Keratinocyte (primary cell): Measurements from ENCODE around the gene CKAP2L.

Experiments used
- EZH2 ChIP-seq: IDR thresholded peaks from one replicate; pipeline ENCODE4 v1.6.1; 2012; ENCODE audit warnings: inconsistent platforms, mild to moderate bottlenecking, low read length, moderate library complexity
- TF ChIP-seq, protein P1 (sequence below), 3 experiments: IDR thresholded peaks in 1 of 3; conservative IDR thresholded peaks in 1 of 3; optimal IDR thresholded peaks in 1 of 3; 2 replicates in 2 of 3; 3 replicates in 1 of 3; pipeline versions ENCODE3 to v1.5.1; 2011; ENCODE audit warnings: low read length in 3 of 3, mild to moderate bottlenecking in 3 of 3, moderate library complexity in 2 of 3, control low read depth in 1 of 3, inconsistent platforms in 1 of 3; ENCODE audit not compliant: insufficient read depth in 2 of 3; ENCODE audit errors: extremely low read depth in 1 of 3

DNA sequence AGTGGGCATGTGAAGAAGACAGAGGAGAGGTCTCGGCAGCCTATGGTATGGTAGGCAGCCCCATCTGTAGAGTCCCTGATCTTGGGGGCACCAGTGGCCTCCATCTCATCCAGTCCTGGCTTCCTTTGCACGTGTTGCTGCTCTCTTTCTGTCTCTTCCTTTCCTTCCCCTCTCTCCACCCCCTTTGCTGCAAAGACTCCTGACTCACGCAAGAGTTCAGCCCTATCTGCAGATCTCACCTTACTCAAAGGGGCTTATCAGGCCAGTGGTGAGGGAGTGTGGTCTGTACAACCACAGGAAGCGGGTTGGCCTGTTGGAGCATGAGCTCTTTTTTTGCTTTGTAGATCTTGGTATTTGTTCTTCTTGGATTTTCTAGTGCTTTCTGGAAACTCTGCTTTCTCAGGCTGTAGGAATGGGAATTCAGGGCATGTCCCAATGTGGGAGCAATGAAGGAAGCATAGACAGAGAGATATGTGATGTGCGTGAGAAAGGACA is 58.2 kb downstream of the CKAP2L start:
- TF ChIP-seq, protein P1, sequence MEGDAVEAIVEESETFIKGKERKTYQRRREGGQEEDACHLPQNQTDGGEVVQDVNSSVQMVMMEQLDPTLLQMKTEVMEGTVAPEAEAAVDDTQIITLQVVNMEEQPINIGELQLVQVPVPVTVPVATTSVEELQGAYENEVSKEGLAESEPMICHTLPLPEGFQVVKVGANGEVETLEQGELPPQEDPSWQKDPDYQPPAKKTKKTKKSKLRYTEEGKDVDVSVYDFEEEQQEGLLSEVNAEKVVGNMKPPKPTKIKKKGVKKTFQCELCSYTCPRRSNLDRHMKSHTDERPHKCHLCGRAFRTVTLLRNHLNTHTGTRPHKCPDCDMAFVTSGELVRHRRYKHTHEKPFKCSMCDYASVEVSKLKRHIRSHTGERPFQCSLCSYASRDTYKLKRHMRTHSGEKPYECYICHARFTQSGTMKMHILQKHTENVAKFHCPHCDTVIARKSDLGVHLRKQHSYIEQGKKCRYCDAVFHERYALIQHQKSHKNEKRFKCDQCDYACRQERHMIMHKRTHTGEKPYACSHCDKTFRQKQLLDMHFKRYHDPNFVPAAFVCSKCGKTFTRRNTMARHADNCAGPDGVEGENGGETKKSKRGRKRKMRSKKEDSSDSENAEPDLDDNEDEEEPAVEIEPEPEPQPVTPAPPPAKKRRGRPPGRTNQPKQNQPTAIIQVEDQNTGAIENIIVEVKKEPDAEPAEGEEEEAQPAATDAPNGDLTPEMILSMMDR (optimal IDR thresholded peaks at IDR 0.05 in 1 of 3, IDR thresholded peaks at IDR 0.05 in 1 of 3, conservative IDR thresholded peaks at IDR 0.05 in 1 of 3; ENCODE audit: extremely low read depth in 1 of 3, insufficient read depth in 2 of 3, low read length in 3 of 3), result no peak
- no peak for TF ChIP-seq EZH2
